Esophagus squamous epithelium (tissue), 5 donors: Measurements from ENCODE around the gene RUNX3. TPM values are rescaled to one million over a fixed set of nuclear protein-coding genes. Genes with fewer than 3 reads are reported as not detected.
A peak's percentile ranks its signal among the peaks of the same experiment; 100 is the strongest.

Experiments used
- DNase-seq: peaks from one replicate; lab custom pipeline; 2025; lab: John Stamatoyannopoulos, UW
- H3K27ac ChIP-seq, 4 donors: fragments of 200-600 bp; sonication (generic); one replicate each; pipeline ENCODE4 v1.5.1; 2016 to 2019; ENCODE audit warnings: mild to moderate bottlenecking in 1 of 4
- H3K27me3 ChIP-seq, 4 donors: fragments of 200-600 bp; sonication (generic); 1 replicate in 3 of 4; 2 replicates in 1 of 4; pipeline versions ENCODE4 v1.5.1 to v1.6.0; 2017 to 2021; ENCODE audit warnings: antibody characterized with exemption in 1 of 4
- H3K36me3 ChIP-seq, 3 donors: fragments of 200-600 bp; sonication (generic); one replicate each; pipeline ENCODE4 v1.5.1; 2016 to 2019
- H3K4me1 ChIP-seq, 3 donors: fragments of 200-600 bp; sonication (generic); one replicate each; pipeline ENCODE4 v1.5.1; 2017 to 2019
- H3K4me3 ChIP-seq, 4 donors: fragments of 200-600 bp; sonication (generic); 1 replicate in 3 of 4; 2 replicates in 1 of 4; pipeline ENCODE4 v1.5.1; 2016 to 2019; ENCODE audit warnings: mild to moderate bottlenecking in 2 of 4, moderate library complexity in 1 of 4
- H3K9me3 ChIP-seq, 3 donors: fragments of 200-600 bp; sonication (generic); one replicate each; pipeline ENCODE4 v1.5.1; 2016 to 2019
- POLR2A ChIP-seq, 4 donors: fragments of 450-650 bp; IDR thresholded peaks; one replicate each; pipeline ENCODE4 v1.6.1; 2017; ENCODE audit warnings: antibody characterized with exemption in 4 of 4, mild to moderate bottlenecking in 4 of 4, moderate library complexity in 3 of 4
- WGBS, 2 donors: methylation state at CpG; one replicate each; pipeline ENCODE4 v1.1.5; 2018; 5-methylcytosine and 5-hydroxymethylcytosine counted together
- intact Hi-C: fragments of 100-400 bp; cut with DNase I; formaldehyde crosslinking; loops from one replicate; pipeline ENCODE4 v1.15.0; 2022
- total RNA-seq, 4 donors: library from RNA; depleted of rRNA; stranded (reverse); fragments of >200 nt; gene quantifications; one replicate each; pipeline ENCODE4 v1.1.0, GENCODE V29; 2016
- TF ChIP-seq, protein P1 (sequence below), 6 experiments: fragments of 450-650 bp in 4 of 6; fragments of 200-600 bp in 2 of 6; sonication (generic) in 2 of 6; IDR thresholded peaks; one replicate each; pipeline ENCODE4 v1.5.1; 2016 to 2019; ENCODE audit warnings: antibody characterized with exemption in 6 of 6, mild to moderate bottlenecking in 4 of 6, moderate library complexity in 4 of 6
- donor health status: DM: yes; HTN: yes; CAD: no.

RUNX3 gene
- total RNA-seq, 4 donors from 2014 or later, result 1.9 to 5.7 (median 3.1) TPM

- 43 to 54% methylated on average over 4 of the region's 8 CpGs for WGBS, 2 donors
- TF ChIP-seq POLR2A (IDR thresholded peaks at IDR 0.05), result no peak
- TF ChIP-seq, protein P1, sequence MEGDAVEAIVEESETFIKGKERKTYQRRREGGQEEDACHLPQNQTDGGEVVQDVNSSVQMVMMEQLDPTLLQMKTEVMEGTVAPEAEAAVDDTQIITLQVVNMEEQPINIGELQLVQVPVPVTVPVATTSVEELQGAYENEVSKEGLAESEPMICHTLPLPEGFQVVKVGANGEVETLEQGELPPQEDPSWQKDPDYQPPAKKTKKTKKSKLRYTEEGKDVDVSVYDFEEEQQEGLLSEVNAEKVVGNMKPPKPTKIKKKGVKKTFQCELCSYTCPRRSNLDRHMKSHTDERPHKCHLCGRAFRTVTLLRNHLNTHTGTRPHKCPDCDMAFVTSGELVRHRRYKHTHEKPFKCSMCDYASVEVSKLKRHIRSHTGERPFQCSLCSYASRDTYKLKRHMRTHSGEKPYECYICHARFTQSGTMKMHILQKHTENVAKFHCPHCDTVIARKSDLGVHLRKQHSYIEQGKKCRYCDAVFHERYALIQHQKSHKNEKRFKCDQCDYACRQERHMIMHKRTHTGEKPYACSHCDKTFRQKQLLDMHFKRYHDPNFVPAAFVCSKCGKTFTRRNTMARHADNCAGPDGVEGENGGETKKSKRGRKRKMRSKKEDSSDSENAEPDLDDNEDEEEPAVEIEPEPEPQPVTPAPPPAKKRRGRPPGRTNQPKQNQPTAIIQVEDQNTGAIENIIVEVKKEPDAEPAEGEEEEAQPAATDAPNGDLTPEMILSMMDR (IDR thresholded peaks at IDR 0.05), result no peak
- intact Hi-C loops, result no loop called here
- peaks cover 0 to 3% (median 0%) of the 10 kb centered on the region in 3 donors for H3K4me1 ChIP-seq
- no peak overlapping the region for H3K27ac ChIP-seq
- no peaks in the 10 kb centered on the region for H3K9me3 ChIP-seq
- DNase-seq, result no peak
- no peak overlapping the region for H3K4me3 ChIP-seq
- H3K27me3 ChIP-seq, result peaks cover 0 to 83% (median 0%) of the 10 kb centered on the region in 4 donors
- no peaks in the 10 kb centered on the region for H3K36me3 ChIP-seq
These were observed 36.8 kb upstream of the RUNX3 start for GRCh38 chr1:24966724-24967346.

DNA sequence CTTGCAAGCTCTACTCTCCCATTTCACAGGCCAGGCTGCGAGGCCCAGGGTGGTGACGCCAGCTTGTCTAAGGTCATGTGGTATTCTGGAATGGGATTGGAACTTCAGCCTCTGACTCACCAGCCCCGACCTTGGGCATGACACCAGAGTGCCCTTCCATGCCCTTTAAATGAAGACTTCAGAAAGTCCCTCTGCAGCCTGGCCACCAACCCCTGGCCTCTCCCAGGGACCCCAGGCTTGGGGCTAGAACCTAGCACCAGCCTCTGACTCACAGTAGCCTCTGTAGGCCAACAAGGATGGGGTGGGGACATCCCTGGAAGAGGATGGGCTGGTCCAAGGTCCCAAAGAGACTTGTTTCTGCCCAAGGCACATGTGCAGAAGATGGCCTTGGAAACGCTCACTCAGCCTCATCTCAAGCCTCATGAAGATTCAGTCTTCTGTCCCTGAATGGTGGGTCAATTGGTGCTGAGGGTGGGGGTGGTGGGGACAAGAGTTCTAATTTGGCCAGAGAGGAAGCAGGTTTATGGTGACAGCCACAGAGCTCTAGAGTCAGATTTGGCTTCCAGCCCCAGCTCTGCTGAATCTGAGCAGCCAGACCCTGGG lies 36.1 kb upstream of the RUNX3 start:
- Histone ChIP-seq H3K36me3 (no peaks in the 10 kb centered on the region), H3K27ac (no peak overlapping the region), H3K27me3 (peaks cover 0 to 81% (median 0%) of the 10 kb centered on the region in 4 donors), H3K9me3 (no peaks in the 10 kb centered on the region), H3K4me3 (no peak overlapping the region), H3K4me1 (peaks cover 0 to 3% (median 0%) of the 10 kb centered on the region in 3 donors)
- DNase-seq, result no peak
- intact Hi-C loops, result no loop called here
- TF ChIP-seq POLR2A (IDR thresholded peaks at IDR 0.05), result no peak
- TF ChIP-seq, protein P1 (IDR thresholded peaks at IDR 0.05), result no peak
- WGBS, 2 donors, result 89% methylated on average over 3 of the region's 4 CpGs; no CpG with 5 or more reads in 1 of the 2 donors

DNA sequence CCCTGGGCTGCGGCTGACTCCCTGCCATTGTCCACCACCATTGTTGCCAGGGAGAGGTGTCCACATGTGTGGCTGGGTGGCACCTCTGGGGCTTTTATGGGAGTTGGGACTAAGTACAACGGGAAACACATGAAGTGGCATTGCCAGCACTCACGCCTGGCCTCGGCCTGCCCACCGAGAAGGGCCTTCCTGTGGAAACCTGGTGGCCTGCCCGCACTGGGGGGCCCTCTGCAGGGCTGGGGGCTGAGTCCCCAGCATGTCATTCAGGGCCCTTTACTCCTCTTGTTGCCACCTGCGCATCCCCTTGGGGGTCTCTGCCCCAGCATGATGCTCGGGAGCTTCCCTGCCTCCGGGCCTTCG lies 35.5 kb upstream of the RUNX3 start:
- no peaks in the 10 kb centered on the region for H3K9me3 ChIP-seq
- peaks cover 0 to 3% (median 0%) of the 10 kb centered on the region in 3 donors for H3K4me1 ChIP-seq
- TF ChIP-seq, protein P1 (IDR thresholded peaks at IDR 0.05), result no peak
- TF ChIP-seq POLR2A (IDR thresholded peaks at IDR 0.05), result no peak
- intact Hi-C loops, result no loop called here
- WGBS, 2 donors, result 65 to 70% methylated on average over 2 of the region's 10 CpGs
- peak overlapping the region in 2 of 4 donors; percentile 61 for H3K27ac ChIP-seq
- H3K27me3 ChIP-seq, result peaks cover 0 to 81% (median 0%) of the 10 kb centered on the region in 4 donors
- no peak for DNase-seq
- H3K4me3 ChIP-seq, result peak overlapping the region in 1 of 4 donors; percentile 26
- no peaks in the 10 kb centered on the region for H3K36me3 ChIP-seq

- Histone ChIP-seq H3K4me3 (peak overlapping the region in 3 of 4 donors; percentile 11 to 38 (median 30)), H3K36me3 (no peaks in the 10 kb centered on the region), H3K4me1 (peaks cover 0 to 3% (median 0%) of the 10 kb centered on the region in 3 donors), H3K9me3 (no peaks in the 10 kb centered on the region), H3K27ac (peak overlapping the region in 2 of 4 donors; percentile 61), H3K27me3 (peaks cover 0 to 81% (median 0%) of the 10 kb centered on the region in 4 donors)
- WGBS, 2 donors, result 78 to 86% methylated on average over 14 to 19 of the region's 32 CpGs
- TF ChIP-seq POLR2A (IDR thresholded peaks at IDR 0.05), result peak in 1 of 4 donors; percentile 40
- TF ChIP-seq, protein P1 (IDR thresholded peaks at IDR 0.05), result no peak
- intact Hi-C loops, result no loop called here
- no peak for DNase-seq
These were observed 34.9 kb upstream of the RUNX3 start for GRCh38 chr1:24964811-24965570.
